GM23338 (cell line): ENCODE data around the gene CAPZB.

Experiments
- CREB1 ChIP-seq: fragments of 250-450 bp; sonication (Bioruptor Pico); IDR thresholded peaks from 2 replicates; pipeline ENCODE4 v1.5.0; 2020; ENCODE audit warnings: low read depth, mild to moderate bottlenecking, moderate library complexity
- EZH2 ChIP-seq: fragments of 200-600 bp; sonication (generic); IDR thresholded peaks from one replicate; pipeline ENCODE4 v1.8.0; 2017; ENCODE audit warnings: antibody characterized with exemption, mild to moderate bottlenecking, low read depth; ENCODE audit not compliant: unreplicated experiment
- EZH2phosphoT487 ChIP-seq: fragments of 200-600 bp; sonication (generic); IDR thresholded peaks from one replicate; pipeline ENCODE4 v1.8.1; 2018; ENCODE audit warnings: antibody characterized with exemption; ENCODE audit not compliant: unreplicated experiment
- JUNB ChIP-seq: IDR thresholded peaks from one replicate; pipeline ENCODE4 v1.6.1; 2016; ENCODE audit warnings: antibody characterized with exemption; ENCODE audit not compliant: unreplicated experiment
- NANOG ChIP-seq: IDR thresholded peaks from 2 replicates; pipeline ENCODE4 v1.6.1; 2016; ENCODE audit warnings: antibody characterized with exemption, borderline replicate concordance
- POLR2AphosphoS5 ChIP-seq: IDR thresholded peaks from 2 replicates; pipeline ENCODE4 v1.6.1; 2016; ENCODE audit warnings: antibody characterized with exemption, low read depth
- STAT1 ChIP-seq: IDR thresholded peaks from one replicate; pipeline ENCODE4 v1.6.1; 2016; ENCODE audit warnings: antibody characterized with exemption; ENCODE audit not compliant: unreplicated experiment
- ZNF114 ChIP-seq: fragments of 250-450 bp; sonication (Bioruptor Pico); IDR thresholded peaks from 2 replicates; pipeline ENCODE4 v1.5.0; 2020; ENCODE audit warnings: mild to moderate bottlenecking, moderate library complexity
- ZNF331 ChIP-seq: fragments of 250-450 bp; sonication (Bioruptor Pico); IDR thresholded peaks from 2 replicates; pipeline ENCODE4 v1.5.0; 2020; ENCODE audit warnings: low read depth, mild to moderate bottlenecking, moderate library complexity
- TF ChIP-seq, protein P1 (sequence below), 2 experiments: fragments of 200-600 bp in 1 of 2; sonication (generic) in 1 of 2; conservative IDR thresholded peaks; 2 replicates each; pipeline versions ENCODE4 v1.5.1 to v1.6.1; 2016 to 2017; ENCODE audit warnings: antibody characterized with exemption in 2 of 2, low read depth in 2 of 2, mild to moderate bottlenecking in 2 of 2, moderate library complexity in 1 of 2
- TF ChIP-seq, protein P2 (sequence below): IDR thresholded peaks from one replicate; pipeline ENCODE4 v1.6.1; 2018; ENCODE audit warnings: antibody characterized with exemption; ENCODE audit not compliant: unreplicated experiment
- TF ChIP-seq, protein P3 (sequence below): IDR thresholded peaks from 2 replicates; pipeline ENCODE4 v1.6.1; 2016; ENCODE audit warnings: antibody characterized with exemption
- TF ChIP-seq, protein P4 (sequence below): fragments of 250-450 bp; sonication (Bioruptor Pico); IDR thresholded peaks from 2 replicates; pipeline ENCODE4 v1.5.0; 2020; ENCODE audit warnings: mild to moderate bottlenecking, moderate library complexity

DNA sequence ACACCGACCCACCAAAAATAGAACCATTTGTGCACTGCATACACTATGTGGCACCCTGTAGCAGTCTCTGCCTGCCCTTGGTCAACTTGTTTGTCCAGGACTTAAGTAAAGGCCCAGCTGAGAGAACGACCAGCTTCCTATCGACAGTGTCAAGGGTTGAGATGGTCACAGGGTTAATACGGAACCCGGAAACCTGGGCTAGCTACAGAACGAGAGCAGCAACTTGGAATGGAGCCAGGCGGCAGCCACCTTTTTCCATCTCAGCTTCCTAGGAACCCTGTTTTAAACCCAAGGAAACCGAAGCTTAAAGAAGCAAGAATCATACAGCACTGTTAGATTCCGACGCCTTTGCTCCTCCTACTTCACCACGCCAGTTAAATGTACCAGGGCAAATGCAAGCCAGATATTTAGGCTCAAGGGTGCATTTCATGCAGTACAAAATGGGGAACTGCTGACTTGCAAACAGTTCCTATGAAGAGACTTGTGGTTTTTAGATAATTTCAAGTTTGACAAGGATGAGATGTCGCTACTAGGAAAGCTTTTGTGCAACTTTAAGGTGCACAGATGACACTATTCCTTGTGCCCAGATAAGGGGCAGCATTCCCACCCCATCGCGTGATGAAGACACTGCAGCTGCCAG lies 137.7 kb downstream of the CAPZB start:
- TF ChIP-seq, protein P1, sequence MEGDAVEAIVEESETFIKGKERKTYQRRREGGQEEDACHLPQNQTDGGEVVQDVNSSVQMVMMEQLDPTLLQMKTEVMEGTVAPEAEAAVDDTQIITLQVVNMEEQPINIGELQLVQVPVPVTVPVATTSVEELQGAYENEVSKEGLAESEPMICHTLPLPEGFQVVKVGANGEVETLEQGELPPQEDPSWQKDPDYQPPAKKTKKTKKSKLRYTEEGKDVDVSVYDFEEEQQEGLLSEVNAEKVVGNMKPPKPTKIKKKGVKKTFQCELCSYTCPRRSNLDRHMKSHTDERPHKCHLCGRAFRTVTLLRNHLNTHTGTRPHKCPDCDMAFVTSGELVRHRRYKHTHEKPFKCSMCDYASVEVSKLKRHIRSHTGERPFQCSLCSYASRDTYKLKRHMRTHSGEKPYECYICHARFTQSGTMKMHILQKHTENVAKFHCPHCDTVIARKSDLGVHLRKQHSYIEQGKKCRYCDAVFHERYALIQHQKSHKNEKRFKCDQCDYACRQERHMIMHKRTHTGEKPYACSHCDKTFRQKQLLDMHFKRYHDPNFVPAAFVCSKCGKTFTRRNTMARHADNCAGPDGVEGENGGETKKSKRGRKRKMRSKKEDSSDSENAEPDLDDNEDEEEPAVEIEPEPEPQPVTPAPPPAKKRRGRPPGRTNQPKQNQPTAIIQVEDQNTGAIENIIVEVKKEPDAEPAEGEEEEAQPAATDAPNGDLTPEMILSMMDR (conservative IDR thresholded peaks at IDR 0.05; ENCODE audit: low read depth in 2 of 2): no peak
- TF ChIP-seq ZNF114 (CRISPR knock-in tag) (no peak), NANOG (no peak), POLR2AphosphoS5 (no peak), STAT1 (no peak), EZH2 (no peak), EZH2phosphoT487 (no peak), CREB1 (CRISPR knock-in tag) (no peak), JUNB (no peak), ZNF331 (no peak)
- TF ChIP-seq, protein P2, sequence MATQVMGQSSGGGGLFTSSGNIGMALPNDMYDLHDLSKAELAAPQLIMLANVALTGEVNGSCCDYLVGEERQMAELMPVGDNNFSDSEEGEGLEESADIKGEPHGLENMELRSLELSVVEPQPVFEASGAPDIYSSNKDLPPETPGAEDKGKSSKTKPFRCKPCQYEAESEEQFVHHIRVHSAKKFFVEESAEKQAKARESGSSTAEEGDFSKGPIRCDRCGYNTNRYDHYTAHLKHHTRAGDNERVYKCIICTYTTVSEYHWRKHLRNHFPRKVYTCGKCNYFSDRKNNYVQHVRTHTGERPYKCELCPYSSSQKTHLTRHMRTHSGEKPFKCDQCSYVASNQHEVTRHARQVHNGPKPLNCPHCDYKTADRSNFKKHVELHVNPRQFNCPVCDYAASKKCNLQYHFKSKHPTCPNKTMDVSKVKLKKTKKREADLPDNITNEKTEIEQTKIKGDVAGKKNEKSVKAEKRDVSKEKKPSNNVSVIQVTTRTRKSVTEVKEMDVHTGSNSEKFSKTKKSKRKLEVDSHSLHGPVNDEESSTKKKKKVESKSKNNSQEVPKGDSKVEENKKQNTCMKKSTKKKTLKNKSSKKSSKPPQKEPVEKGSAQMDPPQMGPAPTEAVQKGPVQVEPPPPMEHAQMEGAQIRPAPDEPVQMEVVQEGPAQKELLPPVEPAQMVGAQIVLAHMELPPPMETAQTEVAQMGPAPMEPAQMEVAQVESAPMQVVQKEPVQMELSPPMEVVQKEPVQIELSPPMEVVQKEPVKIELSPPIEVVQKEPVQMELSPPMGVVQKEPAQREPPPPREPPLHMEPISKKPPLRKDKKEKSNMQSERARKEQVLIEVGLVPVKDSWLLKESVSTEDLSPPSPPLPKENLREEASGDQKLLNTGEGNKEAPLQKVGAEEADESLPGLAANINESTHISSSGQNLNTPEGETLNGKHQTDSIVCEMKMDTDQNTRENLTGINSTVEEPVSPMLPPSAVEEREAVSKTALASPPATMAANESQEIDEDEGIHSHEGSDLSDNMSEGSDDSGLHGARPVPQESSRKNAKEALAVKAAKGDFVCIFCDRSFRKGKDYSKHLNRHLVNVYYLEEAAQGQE: no peak
- TF ChIP-seq, protein P3, sequence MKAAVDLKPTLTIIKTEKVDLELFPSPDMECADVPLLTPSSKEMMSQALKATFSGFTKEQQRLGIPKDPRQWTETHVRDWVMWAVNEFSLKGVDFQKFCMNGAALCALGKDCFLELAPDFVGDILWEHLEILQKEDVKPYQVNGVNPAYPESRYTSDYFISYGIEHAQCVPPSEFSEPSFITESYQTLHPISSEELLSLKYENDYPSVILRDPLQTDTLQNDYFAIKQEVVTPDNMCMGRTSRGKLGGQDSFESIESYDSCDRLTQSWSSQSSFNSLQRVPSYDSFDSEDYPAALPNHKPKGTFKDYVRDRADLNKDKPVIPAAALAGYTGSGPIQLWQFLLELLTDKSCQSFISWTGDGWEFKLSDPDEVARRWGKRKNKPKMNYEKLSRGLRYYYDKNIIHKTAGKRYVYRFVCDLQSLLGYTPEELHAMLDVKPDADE: no peak
- TF ChIP-seq, protein P4, sequence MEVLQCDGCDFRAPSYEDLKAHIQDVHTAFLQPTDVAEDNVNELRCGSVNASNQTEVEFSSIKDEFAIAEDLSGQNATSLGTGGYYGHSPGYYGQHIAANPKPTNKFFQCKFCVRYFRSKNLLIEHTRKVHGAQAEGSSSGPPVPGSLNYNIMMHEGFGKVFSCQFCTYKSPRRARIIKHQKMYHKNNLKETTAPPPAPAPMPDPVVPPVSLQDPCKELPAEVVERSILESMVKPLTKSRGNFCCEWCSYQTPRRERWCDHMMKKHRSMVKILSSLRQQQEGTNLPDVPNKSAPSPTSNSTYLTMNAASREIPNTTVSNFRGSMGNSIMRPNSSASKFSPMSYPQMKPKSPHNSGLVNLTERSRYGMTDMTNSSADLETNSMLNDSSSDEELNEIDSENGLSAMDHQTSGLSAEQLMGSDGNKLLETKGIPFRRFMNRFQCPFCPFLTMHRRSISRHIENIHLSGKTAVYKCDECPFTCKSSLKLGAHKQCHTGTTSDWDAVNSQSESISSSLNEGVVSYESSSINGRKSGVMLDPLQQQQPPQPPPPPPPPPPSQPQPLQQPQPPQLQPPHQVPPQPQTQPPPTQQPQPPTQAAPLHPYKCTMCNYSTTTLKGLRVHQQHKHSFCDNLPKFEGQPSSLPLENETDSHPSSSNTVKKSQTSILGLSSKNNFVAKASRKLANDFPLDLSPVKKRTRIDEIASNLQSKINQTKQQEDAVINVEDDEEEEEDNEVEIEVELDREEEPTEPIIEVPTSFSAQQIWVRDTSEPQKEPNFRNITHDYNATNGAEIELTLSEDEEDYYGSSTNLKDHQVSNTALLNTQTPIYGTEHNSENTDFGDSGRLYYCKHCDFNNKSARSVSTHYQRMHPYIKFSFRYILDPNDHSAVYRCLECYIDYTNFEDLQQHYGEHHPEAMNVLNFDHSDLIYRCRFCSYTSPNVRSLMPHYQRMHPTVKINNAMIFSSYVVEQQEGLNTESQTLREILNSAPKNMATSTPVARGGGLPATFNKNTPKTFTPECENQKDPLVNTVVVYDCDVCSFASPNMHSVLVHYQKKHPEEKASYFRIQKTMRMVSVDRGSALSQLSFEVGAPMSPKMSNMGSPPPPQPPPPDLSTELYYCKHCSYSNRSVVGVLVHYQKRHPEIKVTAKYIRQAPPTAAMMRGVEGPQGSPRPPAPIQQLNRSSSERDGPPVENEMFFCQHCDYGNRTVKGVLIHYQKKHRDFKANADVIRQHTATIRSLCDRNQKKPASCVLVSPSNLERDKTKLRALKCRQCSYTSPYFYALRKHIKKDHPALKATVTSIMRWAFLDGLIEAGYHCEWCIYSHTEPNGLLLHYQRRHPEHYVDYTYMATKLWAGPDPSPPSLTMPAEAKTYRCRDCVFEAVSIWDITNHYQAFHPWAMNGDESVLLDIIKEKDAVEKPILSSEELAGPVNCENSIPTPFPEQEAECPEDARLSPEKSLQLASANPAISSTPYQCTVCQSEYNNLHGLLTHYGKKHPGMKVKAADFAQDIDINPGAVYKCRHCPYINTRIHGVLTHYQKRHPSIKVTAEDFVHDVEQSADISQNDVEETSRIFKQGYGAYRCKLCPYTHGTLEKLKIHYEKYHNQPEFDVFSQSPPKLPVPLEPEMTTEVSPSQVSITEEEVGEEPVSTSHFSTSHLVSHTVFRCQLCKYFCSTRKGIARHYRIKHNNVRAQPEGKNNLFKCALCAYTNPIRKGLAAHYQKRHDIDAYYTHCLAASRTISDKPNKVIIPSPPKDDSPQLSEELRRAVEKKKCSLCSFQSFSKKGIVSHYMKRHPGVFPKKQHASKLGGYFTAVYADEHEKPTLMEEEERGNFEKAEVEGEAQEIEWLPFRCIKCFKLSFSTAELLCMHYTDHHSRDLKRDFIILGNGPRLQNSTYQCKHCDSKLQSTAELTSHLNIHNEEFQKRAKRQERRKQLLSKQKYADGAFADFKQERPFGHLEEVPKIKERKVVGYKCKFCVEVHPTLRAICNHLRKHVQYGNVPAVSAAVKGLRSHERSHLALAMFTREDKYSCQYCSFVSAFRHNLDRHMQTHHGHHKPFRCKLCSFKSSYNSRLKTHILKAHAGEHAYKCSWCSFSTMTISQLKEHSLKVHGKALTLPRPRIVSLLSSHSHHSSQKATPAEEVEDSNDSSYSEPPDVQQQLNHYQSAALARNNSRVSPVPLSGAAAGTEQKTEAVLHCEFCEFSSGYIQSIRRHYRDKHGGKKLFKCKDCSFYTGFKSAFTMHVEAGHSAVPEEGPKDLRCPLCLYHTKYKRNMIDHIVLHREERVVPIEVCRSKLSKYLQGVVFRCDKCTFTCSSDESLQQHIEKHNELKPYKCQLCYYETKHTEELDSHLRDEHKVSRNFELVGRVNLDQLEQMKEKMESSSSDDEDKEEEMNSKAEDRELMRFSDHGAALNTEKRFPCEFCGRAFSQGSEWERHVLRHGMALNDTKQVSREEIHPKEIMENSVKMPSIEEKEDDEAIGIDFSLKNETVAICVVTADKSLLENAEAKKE: no peak
